IMR-90 (cell line): ENCODE data around the gene TUBGCP3. TPM values are rescaled to one million over a fixed set of nuclear protein-coding genes. Genes with fewer than 3 reads are reported as not detected.

ENCODE experiments used
- ATAC-seq: fragments of 200-7000 bp; cut with Tn5 transposase; 2 replicates; pipeline ENCODE4 v1.9.1; 2020; ENCODE audit warnings: low read depth, mild to moderate bottlenecking, moderate library complexity
- BruUV-seq: library from RNA; stranded (reverse); fragments of 400-500 nt; replicated peaks from 2 replicates; lab custom pipeline; 2021; lab: Mats Ljungman, UMichigan
- CTCF ChIA-PET: fragments of 300-600 bp; formaldehyde crosslinking; extraction: SDS; loops from one replicate; lab custom pipeline; 2021; ENCODE audit warnings: antibody characterized with exemption; lab: Yijun Ruan, JAX
- POLR2A ChIA-PET: fragments of 300-600 bp; sonication (Branson Sonifier 250); formaldehyde crosslinking; loops from one replicate; lab custom pipeline; 2022; ENCODE audit warnings: antibody characterized with exemption; ENCODE audit not compliant: unreplicated experiment; lab: Charles Lee
- DNase-seq: peaks from one replicate; pipeline ENCODE4 v3.0.0; 2013
- H2AFZ ChIP-seq: replicated peaks from 2 replicates; pipeline ENCODE3; 2013; ENCODE audit warnings: low read length, mild to moderate bottlenecking; ENCODE audit not compliant: poor library complexity
- H2AK5ac ChIP-seq: 2 replicates; pipeline ENCODE4 v1.6.1; 2013; ENCODE audit warnings: low read depth, low read length, inconsistent platforms
- H2AK9ac ChIP-seq: replicated peaks from 2 replicates; pipeline ENCODE3; 2013; ENCODE audit warnings: mild to moderate bottlenecking, low read depth, low read length, moderate library complexity; ENCODE audit not compliant: poor library complexity
- H2BK120ac ChIP-seq: 2 replicates; pipeline ENCODE4 v1.6.1; 2013; ENCODE audit warnings: low read depth, low read length, inconsistent platforms
- H2BK15ac ChIP-seq: 3 replicates; pipeline ENCODE4 v1.6.1; 2013; ENCODE audit warnings: low read depth, low read length, inconsistent platforms
- H2BK20ac ChIP-seq: 2 replicates; pipeline ENCODE4 v1.6.1; 2013; ENCODE audit warnings: low read depth, mild to moderate bottlenecking, inconsistent platforms, low read length, moderate library complexity
- H2BK5ac ChIP-seq: 2 replicates; pipeline ENCODE4 v1.6.1; 2013; ENCODE audit warnings: mild to moderate bottlenecking, low read depth, low read length, inconsistent platforms; ENCODE audit not compliant: poor library complexity, severe bottlenecking
- H3K14ac ChIP-seq: replicated peaks from 2 replicates; pipeline ENCODE4 v1.6.1; 2013; ENCODE audit warnings: low read depth, low read length, inconsistent platforms
- H3K18ac ChIP-seq: 2 replicates; pipeline ENCODE4 v1.6.1; 2013; ENCODE audit warnings: low read depth, low read length, control low read depth
- H3K23ac ChIP-seq: 2 replicates; pipeline ENCODE4 v1.6.1; 2013; ENCODE audit warnings: low read depth, low read length, inconsistent platforms
- H3K27ac ChIP-seq: 2 replicates; pipeline ENCODE4 v1.5.1; 2013; ENCODE audit warnings: mild to moderate bottlenecking, control low read depth, low read length; ENCODE audit not compliant: insufficient read depth
- H3K27me3 ChIP-seq: 2 replicates; pipeline ENCODE4 v1.6.1; 2013; ENCODE audit warnings: low read length; ENCODE audit not compliant: control insufficient read depth, insufficient read depth
- H3K36me3 ChIP-seq: 2 replicates; pipeline ENCODE4 v1.6.1; 2013; ENCODE audit warnings: low read length, mixed read lengths; ENCODE audit not compliant: control insufficient read depth, insufficient read depth
- H3K4ac ChIP-seq: 2 replicates; pipeline ENCODE4 v1.6.1; 2013; ENCODE audit warnings: low read depth, low read length, inconsistent platforms
- H3K4me1 ChIP-seq: 2 replicates; pipeline ENCODE4 v1.6.1; 2013; ENCODE audit warnings: low read length, mixed read lengths; ENCODE audit not compliant: control insufficient read depth, insufficient read depth
- H3K4me2 ChIP-seq: 2 replicates; pipeline ENCODE4 v1.6.1; 2013; ENCODE audit warnings: low read depth, mild to moderate bottlenecking, control low read depth, low read length, moderate library complexity
- H3K4me3 ChIP-seq: 2 replicates; pipeline ENCODE4 v1.5.1; 2013; ENCODE audit warnings: low read depth, mild to moderate bottlenecking, control low read depth, low read length, moderate library complexity; ENCODE audit not compliant: insufficient read depth
- H3K56ac ChIP-seq: 2 replicates; pipeline ENCODE4 v1.6.1; 2013; ENCODE audit warnings: low read length, inconsistent platforms; ENCODE audit not compliant: insufficient read depth; ENCODE audit errors: extremely low read depth
- H3K79me1 ChIP-seq, 2 experiments: 2 replicates each; pipeline ENCODE4 v1.6.1; 2013; ENCODE audit warnings: low read length in 2 of 2, inconsistent platforms in 1 of 2, low read depth in 1 of 2
- H3K9ac ChIP-seq: 2 replicates; pipeline ENCODE4 v1.6.1; 2013; ENCODE audit warnings: low read depth, low read length, control low read depth
- H3K9me1 ChIP-seq: 2 replicates; pipeline ENCODE4 v1.6.1; 2013; ENCODE audit warnings: low read length, inconsistent platforms; ENCODE audit not compliant: insufficient read depth
- H3K9me3 ChIP-seq: 2 replicates; pipeline ENCODE4 v1.6.1; 2013; ENCODE audit warnings: low read length; ENCODE audit not compliant: control insufficient read depth, insufficient read depth
- H4K20me1 ChIP-seq: 2 replicates; pipeline ENCODE4 v1.6.1; 2013; ENCODE audit warnings: low read length, inconsistent platforms; ENCODE audit not compliant: insufficient read depth
- H4K5ac ChIP-seq: 2 replicates; pipeline ENCODE4 v1.6.1; 2013; ENCODE audit warnings: mild to moderate bottlenecking, low read depth, low read length, control low read depth
- H4K8ac ChIP-seq, 2 experiments: 2 replicates each; pipeline ENCODE4 v1.6.1; 2013; ENCODE audit warnings: low read depth in 2 of 2, low read length in 2 of 2, control low read depth in 1 of 2, inconsistent platforms in 1 of 2
- H4K91ac ChIP-seq: 2 replicates; pipeline ENCODE4 v1.6.1; 2013; ENCODE audit warnings: low read depth, low read length, inconsistent platforms; ENCODE audit not compliant: insufficient read depth
- CEBPB ChIP-seq: IDR thresholded peaks from 2 replicates; pipeline ENCODE4 v1.6.1; 2012; ENCODE audit warnings: low read depth, low read length, improper control_type of control experiment
- CHD1 ChIP-seq: IDR thresholded peaks from 2 replicates; pipeline ENCODE4 v1.6.1; 2012; ENCODE audit warnings: low read depth, low read length, improper control_type of control experiment
- FOS ChIP-seq: fragments of 150-350 bp; IDR thresholded peaks from 2 replicates; pipeline ENCODE4 v1.6.1; 2016; ENCODE audit warnings: low read depth, low read length
- MAFK ChIP-seq: IDR thresholded peaks from 2 replicates; pipeline ENCODE4 v1.6.1; 2012; ENCODE audit warnings: low read depth, low read length, improper control_type of control experiment
- MAZ ChIP-seq: IDR thresholded peaks from 2 replicates; pipeline ENCODE4 v1.6.1; 2012; ENCODE audit warnings: low read depth, mild to moderate bottlenecking, low read length, improper control_type of control experiment, moderate library complexity, borderline replicate concordance
- MXI1 ChIP-seq: IDR thresholded peaks from 2 replicates; pipeline ENCODE4 v1.6.1; 2012; ENCODE audit warnings: low read depth, mild to moderate bottlenecking, low read length, moderate library complexity, borderline replicate concordance
- POLR2A ChIP-seq: IDR thresholded peaks from 2 replicates; pipeline ENCODE4 v1.6.1; 2012; ENCODE audit warnings: mild to moderate bottlenecking, low read depth, low read length
- RAD21 ChIP-seq: IDR thresholded peaks from 2 replicates; pipeline ENCODE4 v1.6.1; 2012; ENCODE audit warnings: low read length, improper control_type of control experiment
- RCOR1 ChIP-seq: IDR thresholded peaks from 2 replicates; pipeline ENCODE4 v1.6.1; 2012; ENCODE audit warnings: mild to moderate bottlenecking, low read length, improper control_type of control experiment; ENCODE audit not compliant: insufficient replicate concordance
- RFX5 ChIP-seq: IDR thresholded peaks from 2 replicates; pipeline ENCODE4 v1.8.0; 2012; ENCODE audit warnings: low read depth, mild to moderate bottlenecking, low read length, moderate library complexity
- SMC3 ChIP-seq: fragments of 150-350 bp; IDR thresholded peaks from 2 replicates; pipeline ENCODE4 v1.6.1; 2016; ENCODE audit warnings: low read depth, mild to moderate bottlenecking, antibody characterized with exemption, low read length, moderate library complexity
- WGBS, 2 experiments: methylation state at CpG; one replicate each; pipeline versions ENCODE4 v1.1.5 to v1.1.7; 2013; ENCODE audit warnings: missing lambda C conversion rate in 2 of 2; ENCODE audit not compliant: insufficient read length in 1 of 2; ENCODE audit errors: extremely low coverage in 2 of 2; 5-methylcytosine and 5-hydroxymethylcytosine counted together
- dilution Hi-C: fragments of 300-500 bp; cut with HindIII; formaldehyde crosslinking; loops from one replicate; pipeline ENCODE4 v1.14.3; 2018; ENCODE audit warnings: low sequenced_read_pairs; ENCODE audit not compliant: unreplicated experiment
- in situ Hi-C: fragments of 300-500 bp; cut with MboI; formaldehyde crosslinking; loops from 3 replicates; pipeline ENCODE4 v1.14.3; 2019; ENCODE audit warnings: low sequenced_read_pairs, inconsistent platforms, mixed read lengths
- intact Hi-C: fragments of 100-400 bp; cut with micrococcal nuclease; formaldehyde crosslinking; loops from 2 replicates; pipeline ENCODE4 v1.10.0; 2022
- polyA plus RNA-seq, 3 experiments: library from polyadenylated mRNA; depleted of rRNA; stranded (reverse); fragments of >200 nt; gene quantifications; 2 replicates each; pipeline ENCODE4 v1.2.3, GENCODE V29; 2012; ENCODE audit warnings: low replicate concordance in 1 of 3
- total RNA-seq: library from RNA; depleted of rRNA; stranded (reverse); fragments of >200 nt; gene quantifications from 2 replicates; pipeline ENCODE4 v1.2.3, GENCODE V29; 2012
- TF ChIP-seq, protein P1 (sequence below): fragments of 150-350 bp; IDR thresholded peaks from 2 replicates; pipeline ENCODE4 v1.6.1; 2017; ENCODE audit warnings: mild to moderate bottlenecking, antibody characterized with exemption, low read length, low read depth

Gene TUBGCP3
- total and polyA plus RNA-seq, 2 of the 4 experiments (the other 2 are of a cell fraction): 16.0 to 17.8 TPM

DNA sequence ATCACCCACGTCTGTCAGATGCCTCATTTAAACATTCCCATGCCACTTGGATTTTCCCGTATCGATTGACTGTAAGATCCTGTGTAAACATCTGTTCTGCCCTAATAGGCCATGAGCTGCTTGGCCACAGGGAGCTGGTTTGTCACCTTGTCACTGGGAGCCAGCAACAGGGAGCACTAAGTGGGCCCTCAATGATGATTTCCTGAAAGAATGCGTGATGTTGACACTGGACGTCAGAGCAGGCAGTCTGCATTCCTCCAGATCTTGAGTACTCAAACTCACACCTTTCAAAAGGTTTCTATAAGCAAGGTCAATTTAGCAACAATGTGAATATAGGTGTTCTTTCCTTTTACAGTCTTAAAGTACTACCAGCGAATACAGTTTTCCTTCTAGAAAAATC lies 78.8 kb downstream of the TUBGCP3 start:
- no peak for DNase-seq
- Histone ChIP-seq H4K8ac (no peak overlapping the region), H4K91ac (no peak overlapping the region), H3K27ac (no peak overlapping the region), H2AK5ac (no peak overlapping the region), H3K18ac (no peak overlapping the region), H3K9ac (no peak overlapping the region), H4K20me1 (no peaks in the 10 kb centered on the region), H3K4me3 (no peak overlapping the region), H3K36me3 (peaks cover 20% of the 10 kb centered on the region), H3K9me3 (no peaks in the 10 kb centered on the region), H2BK5ac (no peak overlapping the region), H2BK120ac (no peak overlapping the region), H2AK9ac (no peak overlapping the region), H2BK15ac (no peak overlapping the region), H3K79me1 (peaks cover 0 to 2% of the 10 kb centered on the region in 2 experiments; a peak in 1 of 4 replicates), H3K4me1 (no peaks in the 10 kb centered on the region), H3K4me2 (no peak overlapping the region), H3K23ac (no peak overlapping the region), H3K9me1 (peaks cover 3% of the 10 kb centered on the region; the same call in 1 of the 2 replicates), H3K14ac (no peak overlapping the region), H2BK20ac (no peak overlapping the region), H2AFZ (no peak overlapping the region), H3K4ac (no peak overlapping the region), H3K27me3 (no peaks in the 10 kb centered on the region), H4K5ac (no peak overlapping the region), H3K56ac (no peak overlapping the region)
- TF ChIP-seq FOS (no peak), RCOR1 (no peak), CHD1 (no peak), MAZ (no peak), MAFK (no peak), SMC3 (no peak), CEBPB (no peak), MXI1 (no peak), POLR2A (no peak), RFX5 (no peak), RAD21 (no peak)
- TF ChIP-seq, protein P1, sequence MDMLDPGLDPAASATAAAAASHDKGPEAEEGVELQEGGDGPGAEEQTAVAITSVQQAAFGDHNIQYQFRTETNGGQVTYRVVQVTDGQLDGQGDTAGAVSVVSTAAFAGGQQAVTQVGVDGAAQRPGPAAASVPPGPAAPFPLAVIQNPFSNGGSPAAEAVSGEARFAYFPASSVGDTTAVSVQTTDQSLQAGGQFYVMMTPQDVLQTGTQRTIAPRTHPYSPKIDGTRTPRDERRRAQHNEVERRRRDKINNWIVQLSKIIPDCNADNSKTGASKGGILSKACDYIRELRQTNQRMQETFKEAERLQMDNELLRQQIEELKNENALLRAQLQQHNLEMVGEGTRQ: no peak
- 93% methylated on average over 3 of the region's 6 CpGs; no CpG with 5 or more reads in 1 of the 2 experiments for WGBS, 2 experiments
- ChIA-PET CTCF (no interaction called here), POLR2A (no interaction called here)
- BruUV-seq: no TSS peak
- dilution Hi-C loops: no loop called here
- no peak for ATAC-seq
- in situ Hi-C loops: no loop called here
- intact Hi-C loops: no loop called here
